GM12873 (cell line): Measurements from ENCODE around the gene DNLZ.

Experiments used
- TF ChIP-seq, protein P1 (sequence below): IDR thresholded peaks from 2 replicates; pipeline ENCODE4 v1.5.1; 2012; ENCODE audit warnings: low read depth, mild to moderate bottlenecking, moderate library complexity, low read length, control low read depth; ENCODE audit not compliant: insufficient read depth; ENCODE audit errors: missing control alignments

The DNLZ gene

GRCh38 chr9:136347472-136348256, 15.9 kb downstream of the DNLZ start:
- TF ChIP-seq, protein P1, sequence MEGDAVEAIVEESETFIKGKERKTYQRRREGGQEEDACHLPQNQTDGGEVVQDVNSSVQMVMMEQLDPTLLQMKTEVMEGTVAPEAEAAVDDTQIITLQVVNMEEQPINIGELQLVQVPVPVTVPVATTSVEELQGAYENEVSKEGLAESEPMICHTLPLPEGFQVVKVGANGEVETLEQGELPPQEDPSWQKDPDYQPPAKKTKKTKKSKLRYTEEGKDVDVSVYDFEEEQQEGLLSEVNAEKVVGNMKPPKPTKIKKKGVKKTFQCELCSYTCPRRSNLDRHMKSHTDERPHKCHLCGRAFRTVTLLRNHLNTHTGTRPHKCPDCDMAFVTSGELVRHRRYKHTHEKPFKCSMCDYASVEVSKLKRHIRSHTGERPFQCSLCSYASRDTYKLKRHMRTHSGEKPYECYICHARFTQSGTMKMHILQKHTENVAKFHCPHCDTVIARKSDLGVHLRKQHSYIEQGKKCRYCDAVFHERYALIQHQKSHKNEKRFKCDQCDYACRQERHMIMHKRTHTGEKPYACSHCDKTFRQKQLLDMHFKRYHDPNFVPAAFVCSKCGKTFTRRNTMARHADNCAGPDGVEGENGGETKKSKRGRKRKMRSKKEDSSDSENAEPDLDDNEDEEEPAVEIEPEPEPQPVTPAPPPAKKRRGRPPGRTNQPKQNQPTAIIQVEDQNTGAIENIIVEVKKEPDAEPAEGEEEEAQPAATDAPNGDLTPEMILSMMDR: no peak

DNA sequence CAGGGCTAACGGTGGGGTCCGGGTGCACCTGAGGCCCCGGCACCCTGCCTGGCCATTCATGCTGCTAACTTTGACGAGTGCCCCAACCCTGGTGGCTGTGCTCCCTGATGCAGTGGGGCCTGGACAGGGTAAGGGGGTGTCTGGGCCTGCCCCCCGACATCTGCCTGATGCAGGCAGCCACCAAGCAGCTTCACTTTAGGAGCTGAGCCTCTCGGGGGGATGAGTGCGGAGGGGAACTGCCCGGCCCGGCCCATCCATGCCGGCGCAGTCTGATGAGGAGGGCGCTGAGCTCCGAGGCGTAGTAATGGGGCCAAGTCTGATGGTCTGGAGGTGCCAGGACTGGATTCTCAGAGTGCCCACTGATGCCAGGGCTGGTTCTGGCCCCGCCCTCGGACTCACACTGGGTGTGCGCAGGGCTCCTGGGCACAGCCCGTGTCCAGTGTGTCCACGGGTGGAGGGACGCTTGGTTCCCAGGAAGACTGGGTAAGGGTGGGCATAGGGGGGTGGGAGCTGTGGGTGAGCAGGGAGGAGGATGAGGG, 16.5 kb downstream of the DNLZ start:
- TF ChIP-seq, protein P1: no peak

GRCh38 chr9:136346157-136346481, 17.4 kb downstream of the DNLZ start:
- TF ChIP-seq, protein P1: no peak

- TF ChIP-seq, protein P1: no peak
These were observed 18.0 kb downstream of the DNLZ start for GRCh38 chr9:136345281-136346156.

GRCh38 chr9:136344544-136345280, 18.8 kb downstream of the DNLZ start:
- TF ChIP-seq, protein P1: no peak

DNA sequence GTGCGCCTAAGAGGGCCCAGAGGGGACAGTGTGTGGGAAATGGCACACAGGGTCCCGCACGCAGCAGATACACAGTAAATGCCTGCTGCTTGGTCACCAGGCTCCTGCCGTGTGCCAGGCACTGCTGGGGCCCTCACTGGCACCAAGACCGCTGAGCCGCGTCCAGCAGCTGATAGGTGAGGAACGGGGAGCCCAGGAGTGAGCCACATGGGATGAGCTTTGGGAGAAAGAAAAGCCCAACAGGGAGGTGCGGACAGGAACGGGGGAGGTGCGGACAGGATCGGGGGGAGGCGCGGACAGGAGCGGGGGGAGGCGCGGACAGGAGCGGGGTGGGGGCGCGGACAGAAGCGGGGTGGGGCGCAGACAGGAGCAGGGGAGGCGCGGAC, 19.7 kb downstream of the DNLZ start:
- TF ChIP-seq, protein P1: no peak
